Neural progenitor cell (in vitro differentiated cells): ENCODE measurements around the gene BCAS3.

Experiments used
- EZH2phosphoT487 ChIP-seq: fragments of 200-600 bp; sonication (generic); IDR thresholded peaks from 2 replicates; pipeline ENCODE4 v1.6.1; 2017; ENCODE audit warnings: antibody characterized with exemption
- TF ChIP-seq, protein P1 (sequence below): fragments of 200-600 bp; sonication (generic); IDR thresholded peaks from 2 replicates; pipeline ENCODE4 v1.5.1; 2017; ENCODE audit warnings: antibody characterized with exemption, mild to moderate bottlenecking

DNA sequence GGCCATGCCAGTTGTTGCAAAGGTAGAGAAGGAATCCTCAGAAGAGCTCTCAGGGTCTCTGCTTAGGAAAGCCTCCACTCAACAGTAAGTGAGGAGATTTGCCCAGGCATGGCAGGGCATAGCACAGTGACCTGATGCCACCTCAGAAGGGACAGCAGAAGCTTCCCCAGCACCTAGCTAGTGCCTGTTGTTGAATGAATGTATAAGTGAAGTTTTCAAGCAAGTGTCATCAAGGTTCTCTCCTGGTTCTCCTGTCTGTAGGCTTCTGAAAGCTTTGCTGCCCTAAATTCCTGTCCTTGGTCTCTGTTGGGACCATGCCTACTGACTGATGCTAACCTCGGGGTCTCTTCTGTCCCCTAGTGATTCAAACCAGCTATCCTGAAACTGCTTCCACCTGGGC, 607.1 kb downstream of the BCAS3 start:
- TF ChIP-seq, protein P1, sequence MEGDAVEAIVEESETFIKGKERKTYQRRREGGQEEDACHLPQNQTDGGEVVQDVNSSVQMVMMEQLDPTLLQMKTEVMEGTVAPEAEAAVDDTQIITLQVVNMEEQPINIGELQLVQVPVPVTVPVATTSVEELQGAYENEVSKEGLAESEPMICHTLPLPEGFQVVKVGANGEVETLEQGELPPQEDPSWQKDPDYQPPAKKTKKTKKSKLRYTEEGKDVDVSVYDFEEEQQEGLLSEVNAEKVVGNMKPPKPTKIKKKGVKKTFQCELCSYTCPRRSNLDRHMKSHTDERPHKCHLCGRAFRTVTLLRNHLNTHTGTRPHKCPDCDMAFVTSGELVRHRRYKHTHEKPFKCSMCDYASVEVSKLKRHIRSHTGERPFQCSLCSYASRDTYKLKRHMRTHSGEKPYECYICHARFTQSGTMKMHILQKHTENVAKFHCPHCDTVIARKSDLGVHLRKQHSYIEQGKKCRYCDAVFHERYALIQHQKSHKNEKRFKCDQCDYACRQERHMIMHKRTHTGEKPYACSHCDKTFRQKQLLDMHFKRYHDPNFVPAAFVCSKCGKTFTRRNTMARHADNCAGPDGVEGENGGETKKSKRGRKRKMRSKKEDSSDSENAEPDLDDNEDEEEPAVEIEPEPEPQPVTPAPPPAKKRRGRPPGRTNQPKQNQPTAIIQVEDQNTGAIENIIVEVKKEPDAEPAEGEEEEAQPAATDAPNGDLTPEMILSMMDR: no peak
- no peak for TF ChIP-seq EZH2phosphoT487
